HG03439 (cell line): ENCODE data around the gene NKD1.

Source experiments
- ATAC-seq: cut with Tn5 transposase; IDR thresholded peaks from one replicate; pipeline ENCODE4 v1.9.1; 2021; ENCODE audit warnings: mild to moderate bottlenecking, moderate library complexity; ENCODE audit not compliant: unreplicated experiment

NKD1 gene

DNA sequence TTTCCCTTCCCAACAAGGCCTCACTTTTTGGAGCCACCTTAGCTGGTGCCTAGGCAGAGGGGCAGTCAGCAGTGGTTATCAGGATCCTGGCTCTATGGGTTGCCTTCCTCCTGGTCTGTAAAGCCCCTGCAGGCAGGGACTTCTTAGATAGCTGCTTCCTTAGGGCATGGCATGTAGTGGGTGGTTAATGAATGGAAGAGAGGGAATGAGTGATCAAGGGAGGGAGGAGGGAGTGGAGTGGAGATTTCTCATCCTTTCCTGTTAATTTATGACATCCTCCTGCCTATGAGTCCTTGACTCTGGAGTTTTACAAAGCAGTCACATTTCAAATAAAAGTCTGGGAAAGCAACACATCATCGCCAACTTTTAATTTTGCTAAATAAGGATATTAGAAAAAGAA lies 92.2 kb downstream of the NKD1 start:
- ATAC-seq, result no peak

DNA sequence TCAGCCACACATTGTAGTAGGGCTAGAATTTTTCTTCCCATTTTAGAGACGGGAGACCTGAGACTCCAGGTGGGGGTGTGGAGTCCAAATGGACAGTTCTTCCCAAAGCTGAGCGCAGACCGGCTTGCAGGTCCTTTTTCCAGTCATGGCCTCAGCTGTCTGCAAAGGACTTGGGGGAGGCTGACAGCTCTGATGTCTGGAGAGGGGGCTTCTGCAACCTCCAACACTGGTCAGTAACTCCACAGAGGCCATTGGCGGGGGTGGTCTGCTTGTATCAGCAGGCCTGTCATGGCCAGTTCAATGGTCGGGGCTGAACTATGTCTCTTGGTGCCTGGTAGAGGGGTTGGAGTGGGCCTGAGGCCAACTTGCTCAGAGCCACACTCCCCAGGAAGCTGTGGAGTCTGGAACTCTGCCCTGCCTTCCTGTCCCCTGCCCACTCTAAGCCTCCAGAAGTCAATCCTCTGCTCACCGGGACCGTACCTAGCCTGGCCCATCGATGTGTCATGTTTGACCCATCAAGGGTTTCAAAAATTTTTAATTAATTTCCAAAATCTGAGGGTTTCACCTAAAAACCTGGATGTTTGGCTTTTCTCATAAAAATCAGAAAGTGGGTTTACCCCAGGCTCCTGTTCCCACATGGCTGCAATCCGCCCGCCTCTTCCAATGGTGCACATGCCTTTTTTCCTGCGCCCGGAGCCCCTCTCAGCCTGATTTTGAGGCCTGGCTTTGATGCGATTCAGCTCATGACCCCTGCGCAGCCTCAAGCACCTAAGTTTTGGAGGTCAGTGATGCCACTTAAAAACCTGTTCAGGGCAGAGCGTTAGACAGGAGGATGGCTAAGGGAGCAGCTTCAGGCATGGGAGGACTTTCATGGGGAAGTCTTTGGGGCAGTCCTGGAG lies 93.0 kb downstream of the NKD1 start:
- no peak for ATAC-seq

DNA sequence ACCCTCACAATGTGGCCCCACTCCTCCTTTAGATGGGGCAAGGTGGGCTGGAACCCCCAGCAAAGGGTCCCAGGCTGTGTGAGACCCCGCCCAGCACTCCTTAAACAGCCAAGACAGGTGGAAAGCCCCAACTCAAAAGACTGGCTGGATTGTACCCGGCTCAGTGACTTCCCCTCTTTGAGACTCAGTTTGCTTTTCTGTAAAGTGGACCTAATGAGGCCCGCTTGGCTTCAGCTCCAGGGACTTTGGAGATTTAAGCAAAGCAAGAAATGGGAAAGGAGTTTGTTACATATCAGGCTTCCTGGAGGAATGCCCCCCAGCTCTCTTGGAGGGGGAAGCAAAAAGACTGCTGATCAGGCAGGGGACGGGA lies 93.6 kb downstream of the NKD1 start:
- no peak for ATAC-seq

DNA sequence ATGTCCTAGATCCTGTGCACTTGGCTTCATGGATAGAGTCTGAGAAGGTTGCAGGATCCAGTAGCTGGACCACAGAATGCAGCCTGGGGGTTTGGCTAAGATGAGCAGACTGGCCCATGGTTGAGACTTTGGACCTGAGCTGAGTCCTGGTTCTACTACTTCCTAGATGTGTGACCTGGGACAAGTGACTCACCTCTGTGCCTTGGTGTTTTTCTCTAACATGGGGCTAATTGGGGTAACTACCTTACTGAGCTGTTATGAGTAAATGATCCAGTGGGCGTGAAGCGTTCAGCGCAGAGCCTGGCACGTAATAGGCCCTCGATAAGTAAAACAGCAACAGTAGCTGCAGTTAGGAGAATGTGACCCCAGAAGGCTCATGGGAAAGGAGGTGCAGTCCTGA lies 94.2 kb downstream of the NKD1 start:
- no peak for ATAC-seq

DNA sequence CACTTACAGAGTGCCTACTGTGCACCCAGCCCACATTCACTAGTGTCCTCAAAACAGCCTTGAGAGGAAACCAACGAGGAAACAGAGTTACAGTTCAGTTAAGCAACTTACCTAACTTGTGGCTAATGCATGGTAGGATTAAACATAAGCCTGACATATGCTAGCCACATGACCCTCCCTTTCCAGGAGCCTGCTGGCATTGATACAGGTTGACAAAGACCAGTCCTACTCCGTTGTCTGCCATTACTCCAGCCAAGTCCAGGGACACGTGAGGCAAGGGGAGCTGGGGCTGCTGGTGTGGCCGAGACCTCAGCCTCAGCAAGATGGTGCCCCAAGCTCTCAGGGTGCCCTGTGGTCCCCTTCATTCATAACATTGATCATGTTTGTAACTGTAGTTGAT lies 95.0 kb downstream of the NKD1 start:
- ATAC-seq, result no peak

DNA sequence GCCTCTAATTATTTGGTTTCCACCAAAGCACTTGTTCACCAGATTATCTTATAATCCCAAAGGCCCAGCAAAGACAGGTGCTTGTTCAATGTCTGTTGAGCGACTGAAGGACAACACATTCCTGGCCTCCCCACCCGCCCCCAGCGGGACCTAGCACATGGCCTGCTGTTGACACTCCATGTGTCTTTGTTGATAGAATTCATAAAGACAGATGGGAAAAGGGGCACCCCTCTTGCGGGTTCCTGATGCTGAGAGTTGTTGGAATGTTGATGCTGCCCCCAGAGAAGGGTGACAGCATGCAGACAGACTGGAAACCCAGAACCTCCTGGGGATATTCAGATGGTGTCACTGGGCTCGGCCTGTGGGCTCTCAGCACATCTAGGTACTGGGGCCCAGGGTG lies 96.0 kb downstream of the NKD1 start:
- no peak for ATAC-seq

DNA sequence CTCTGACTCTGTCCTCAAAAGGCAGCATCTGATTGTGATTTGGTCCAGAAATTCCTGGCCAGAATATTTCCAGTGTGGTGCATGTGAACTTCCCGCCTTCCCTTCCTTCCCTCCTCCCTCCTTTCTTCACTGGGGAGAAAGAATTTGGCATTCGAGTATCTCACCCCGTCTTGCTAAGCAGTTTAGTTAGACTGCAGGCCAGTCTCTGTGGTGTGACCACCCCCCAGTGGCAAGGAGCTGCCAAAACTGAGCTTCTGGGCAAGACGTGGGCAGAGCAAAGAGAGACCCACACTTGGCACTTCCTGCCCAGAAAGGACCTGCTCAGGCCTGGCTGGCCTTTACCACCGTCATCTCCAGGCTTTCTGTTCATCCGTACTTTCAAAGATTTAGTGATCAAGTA lies 96.5 kb downstream of the NKD1 start:
- ATAC-seq, result no peak

DNA sequence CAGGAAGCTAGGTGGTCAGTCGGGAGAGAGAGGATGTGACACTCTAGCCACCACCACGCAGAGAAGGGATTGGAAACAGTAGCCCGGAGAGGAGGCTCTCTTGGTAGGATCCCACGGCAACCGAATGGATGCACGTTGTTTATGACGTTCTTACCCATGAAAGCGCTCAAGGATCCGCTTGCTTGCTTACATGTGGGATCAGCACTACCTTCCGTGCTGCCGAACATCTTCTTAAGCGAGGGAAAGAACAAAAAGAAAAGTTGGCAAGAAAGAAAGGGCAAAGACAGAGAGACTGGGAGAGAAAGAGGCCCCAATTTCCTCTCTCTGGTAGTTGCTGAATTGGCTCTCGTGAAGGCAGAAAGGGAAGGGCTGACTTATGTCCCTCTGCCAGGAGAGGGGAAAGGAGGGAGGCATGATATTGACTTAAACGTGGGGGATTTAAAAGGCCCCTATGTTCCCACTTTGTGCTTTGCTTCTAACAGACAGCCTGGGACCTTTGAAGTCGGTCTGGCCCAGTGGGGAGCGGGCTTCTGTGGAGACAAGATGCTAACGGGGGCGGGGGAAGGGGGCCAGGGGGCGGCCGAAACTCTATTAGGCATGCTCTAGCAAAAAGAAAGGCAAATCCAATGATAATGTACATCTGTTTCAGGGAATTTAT lies 97.5 kb downstream of the NKD1 start:
- ATAC-seq, result no peak

DNA sequence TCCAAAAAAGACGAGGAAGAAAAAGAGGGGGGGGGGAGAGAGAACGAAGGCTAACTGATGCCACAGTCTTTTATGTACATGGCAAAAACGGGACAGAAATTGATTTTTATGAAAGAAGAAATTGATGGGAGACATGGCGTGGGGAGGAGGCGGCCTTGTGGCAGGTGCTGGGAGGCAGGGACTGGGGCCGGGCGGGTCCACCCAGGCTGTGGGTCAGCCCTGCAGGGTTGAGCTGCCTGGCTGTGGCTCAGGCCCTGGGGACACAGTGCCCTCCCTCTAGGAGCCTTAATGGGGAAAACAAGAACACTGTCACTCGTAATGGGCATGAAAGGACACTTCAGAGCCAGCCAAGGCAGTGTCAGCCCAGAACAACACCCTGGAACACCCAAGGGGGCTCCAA lies 98.1 kb downstream of the NKD1 start:
- no peak for ATAC-seq

DNA sequence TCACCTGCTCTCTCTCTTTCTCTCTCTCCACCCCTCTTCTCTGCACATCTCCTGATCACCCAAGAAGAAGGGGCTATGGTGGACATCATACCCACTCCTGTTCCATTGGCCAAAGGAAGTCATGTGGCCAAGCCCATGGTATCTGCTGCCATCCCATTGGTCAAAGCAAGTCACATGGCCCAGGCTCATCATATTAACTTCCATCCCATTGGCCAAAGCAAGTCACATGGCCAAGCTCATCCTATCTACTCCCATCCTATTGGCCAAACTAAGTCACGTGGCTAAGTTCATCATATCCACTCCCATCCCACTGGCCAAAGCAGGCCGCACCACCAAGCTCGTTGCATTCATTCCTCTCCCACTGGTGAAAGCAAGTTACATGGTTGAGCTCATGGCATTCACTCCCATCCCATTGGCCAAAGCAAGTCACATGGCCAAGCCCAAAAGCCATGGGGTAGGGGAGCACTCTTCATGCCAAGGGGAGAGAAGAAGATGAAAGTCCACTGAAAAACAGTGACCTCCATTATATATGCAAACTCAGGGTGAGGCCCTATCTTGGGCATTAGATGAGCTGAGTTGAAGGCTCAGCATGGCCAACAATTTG lies 103.7 kb downstream of the NKD1 start:
- no peak for ATAC-seq

DNA sequence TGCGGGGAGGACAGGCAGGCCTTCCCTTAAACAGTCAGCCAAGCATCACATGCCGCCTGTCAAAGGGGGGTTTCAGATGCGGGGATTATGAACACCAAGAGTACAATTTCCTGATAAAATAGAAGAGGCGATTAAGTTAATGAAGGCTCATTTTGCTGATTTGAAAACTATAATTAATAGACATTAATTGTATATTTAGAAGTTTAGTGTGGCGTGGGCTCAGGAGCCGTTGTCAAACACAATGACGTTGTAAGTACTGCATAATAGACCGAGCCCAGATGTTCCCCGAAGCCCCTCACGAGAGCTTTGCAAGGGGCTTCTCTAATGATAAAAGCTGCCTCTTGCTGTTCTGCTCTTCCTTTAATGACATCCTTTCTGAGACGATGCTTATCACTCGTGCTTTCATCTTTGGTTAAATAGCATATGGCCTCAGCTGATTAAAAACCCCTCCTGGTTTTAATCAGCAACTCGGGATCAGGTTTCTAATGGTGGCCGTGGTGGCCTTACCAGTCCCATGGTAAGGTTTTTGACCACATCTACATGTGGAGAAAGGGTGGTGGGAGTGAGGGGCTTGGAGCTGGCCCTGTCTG lies 104.7 kb downstream of the NKD1 start:
- ATAC-seq, result no peak

DNA sequence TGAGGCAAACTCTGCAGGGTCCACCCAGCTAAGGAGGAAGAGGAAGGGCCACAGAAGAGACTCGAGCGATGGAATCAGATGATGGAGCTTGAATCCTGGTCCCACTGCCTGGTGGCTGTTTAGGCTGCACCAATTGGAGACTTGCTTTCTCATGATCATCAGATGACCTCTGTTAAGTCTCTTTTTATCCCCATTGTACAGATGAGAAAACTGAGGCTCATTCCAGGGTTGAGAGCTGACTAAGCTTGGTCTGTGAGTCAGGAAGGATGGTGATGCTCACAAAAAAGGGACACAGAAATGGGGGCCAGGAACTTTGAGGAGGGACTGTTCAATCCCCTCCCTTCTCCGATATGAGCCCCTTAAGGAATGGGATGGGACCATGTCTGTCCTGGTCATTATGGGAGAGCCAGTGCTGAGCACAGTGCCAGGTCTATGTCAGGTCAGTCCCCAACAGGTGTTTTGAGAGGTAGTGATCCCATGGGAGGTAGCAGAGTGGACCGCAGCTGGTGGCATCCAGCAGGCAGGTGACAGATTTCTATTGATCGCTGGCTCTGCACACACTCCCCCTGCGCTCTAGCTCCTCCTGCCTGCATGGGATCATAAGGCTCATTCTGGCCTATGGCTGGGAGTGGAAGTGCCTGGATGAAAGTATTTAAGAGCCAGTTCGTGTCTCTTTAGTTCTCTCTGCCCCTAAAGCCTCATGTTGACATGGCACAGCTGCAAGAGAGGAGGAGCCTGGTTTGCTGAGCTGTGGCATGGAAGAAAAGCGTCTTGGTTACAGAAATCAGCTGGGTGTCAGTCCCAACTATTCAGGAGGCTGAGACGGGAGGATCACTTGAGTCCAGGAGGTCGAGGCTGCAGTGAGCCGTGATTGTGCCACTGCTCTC lies 105.7 kb downstream of the NKD1 start:
- ATAC-seq, result no peak

DNA sequence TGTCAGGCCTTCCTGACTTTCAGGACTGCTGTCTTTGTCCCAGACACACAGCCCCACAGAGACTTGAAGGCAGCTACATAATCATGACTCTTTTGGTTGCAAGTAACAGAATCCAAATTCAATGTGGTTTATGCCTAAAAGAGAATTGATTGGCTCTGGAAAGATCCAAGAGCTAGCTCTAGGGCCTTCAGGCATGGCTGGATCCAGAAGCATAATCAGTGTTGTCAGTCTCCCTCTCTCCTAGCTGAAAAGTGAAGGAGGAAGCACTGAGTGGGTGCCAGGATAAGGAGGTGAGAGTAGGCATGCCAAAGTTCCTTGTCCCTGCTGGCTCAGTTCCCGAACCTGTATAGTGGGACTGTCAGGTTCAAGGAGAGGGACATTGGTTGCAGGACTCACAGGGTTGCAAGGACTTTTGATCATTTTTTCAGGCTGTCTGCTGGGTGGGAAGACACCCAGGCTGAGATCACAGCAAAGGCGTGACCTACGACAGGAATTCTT lies 107.4 kb downstream of the NKD1 start:
- ATAC-seq, result no peak

DNA sequence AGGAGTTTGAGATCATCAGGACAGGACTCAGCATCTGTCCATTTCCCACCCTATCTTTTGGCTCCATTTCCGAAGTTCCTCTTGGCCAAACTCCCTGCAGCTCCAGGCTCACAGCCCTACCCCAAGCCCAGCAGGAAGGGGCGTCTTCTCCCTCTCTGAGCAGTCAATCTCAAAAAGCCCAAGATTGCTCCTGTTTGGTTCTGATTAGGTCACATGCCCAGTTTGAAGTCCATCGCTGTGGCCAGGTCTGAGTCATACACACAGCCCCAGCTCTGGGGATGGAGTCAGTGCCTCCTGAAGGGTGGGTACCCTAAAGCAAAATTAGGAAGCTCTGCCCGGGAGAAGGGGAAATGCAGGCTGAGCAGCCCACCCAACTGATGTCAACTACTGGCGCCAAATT lies 109.0 kb downstream of the NKD1 start:
- ATAC-seq, result no peak

DNA sequence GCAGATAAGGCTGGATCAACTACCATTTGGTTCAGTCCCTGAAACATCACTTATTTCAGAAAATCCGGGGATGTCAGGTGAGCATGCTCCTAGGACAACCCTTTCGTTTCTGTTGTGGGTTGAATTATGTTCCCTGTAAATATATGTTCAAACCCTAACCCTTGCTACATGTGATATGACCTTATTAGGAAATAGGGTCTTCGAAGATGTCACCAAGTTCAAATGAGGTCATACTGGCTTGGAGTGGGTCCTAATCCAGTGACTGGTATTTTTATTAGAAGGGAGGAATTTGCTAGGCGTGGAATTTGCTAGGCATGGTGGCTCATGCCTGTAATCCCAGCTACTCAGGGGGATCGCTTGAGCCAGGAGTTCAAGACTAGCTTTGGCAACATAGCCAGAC lies 111.6 kb downstream of the NKD1 start:
- no peak for ATAC-seq

DNA sequence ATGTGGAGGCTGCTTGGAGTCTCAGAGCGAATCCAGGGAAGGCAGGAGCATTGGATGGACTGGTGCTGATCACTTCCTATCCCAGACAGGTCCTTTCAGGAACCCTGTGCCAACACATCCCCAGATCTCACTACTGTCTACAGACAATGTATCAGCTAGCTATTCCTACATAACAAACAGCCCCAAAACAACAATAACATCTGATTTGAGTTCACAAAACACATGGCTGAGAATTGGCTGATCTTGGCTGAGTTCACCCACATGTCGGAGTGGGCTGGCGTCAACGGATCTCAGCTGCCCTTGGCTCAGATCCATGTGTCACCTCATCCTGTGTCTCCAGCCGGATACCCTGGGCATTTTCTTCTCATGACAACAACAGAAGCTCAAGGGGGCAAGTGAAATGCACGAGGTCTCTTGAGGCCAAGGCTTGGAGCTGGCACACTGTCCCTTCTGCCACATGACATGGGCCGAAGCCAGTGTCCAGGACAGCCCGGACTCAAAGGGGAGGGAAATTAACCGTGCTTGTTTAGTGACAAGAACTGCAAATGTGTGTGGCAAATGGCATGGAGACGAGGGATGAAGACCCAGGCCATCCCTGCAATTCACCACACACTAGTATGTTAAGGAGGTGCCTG lies 114.2 kb downstream of the NKD1 start:
- no peak for ATAC-seq

DNA sequence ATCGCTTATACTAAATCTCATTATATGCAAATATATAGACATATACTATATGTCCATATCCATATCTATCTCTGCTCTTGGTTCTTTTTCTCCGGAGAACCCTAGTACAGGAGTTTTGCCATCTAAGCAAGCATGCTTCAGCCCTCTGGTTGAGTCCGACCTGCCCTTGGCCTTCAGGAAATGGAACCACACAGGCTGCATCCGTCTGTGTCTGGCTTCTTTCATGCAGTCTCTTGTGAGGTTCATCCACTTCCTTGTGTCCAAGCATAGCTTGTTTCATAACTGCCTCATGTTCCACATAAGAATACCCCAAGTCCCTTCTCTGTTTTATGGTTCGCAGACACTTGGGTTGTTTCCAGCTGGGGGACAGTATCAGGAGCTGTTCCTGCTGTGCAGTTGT lies 116.1 kb downstream of the NKD1 start:
- ATAC-seq, result no peak

DNA sequence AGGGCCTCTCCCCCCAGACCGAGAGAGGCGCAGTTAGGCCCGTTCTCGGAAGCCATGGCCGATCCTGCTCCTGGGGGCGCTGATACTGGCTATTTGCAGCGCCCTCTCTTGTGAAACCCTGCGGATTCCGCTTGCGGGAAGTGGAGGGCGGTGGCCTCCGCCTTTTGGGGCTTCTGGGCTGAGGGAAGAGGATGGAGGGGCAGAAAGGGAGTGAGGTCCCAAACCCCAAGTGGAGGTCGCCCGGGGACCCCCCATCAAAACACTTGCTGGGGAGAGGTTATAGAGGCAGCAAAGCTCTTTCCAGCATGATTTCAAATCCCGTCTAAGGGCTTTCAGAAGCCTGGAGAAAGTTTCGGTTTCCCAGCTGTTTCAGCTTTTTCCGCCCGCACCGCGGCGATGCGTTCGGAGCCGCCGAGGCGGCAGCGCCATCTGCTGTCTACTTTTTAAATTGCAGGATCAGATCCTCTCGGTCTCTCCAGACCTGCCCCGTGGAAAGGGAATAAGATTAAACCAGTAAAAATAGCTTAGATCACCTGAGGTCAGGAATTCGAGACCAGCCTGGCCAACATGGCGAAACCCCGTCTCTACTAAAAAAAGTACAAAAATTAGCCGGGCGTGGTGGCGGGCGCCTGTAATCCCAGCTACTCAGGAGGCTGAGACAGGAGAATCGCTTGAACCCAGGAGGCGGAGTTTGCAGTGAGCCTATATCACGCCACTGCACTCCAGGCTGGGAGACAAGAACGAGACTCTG lies 117.1 kb downstream of the NKD1 start:
- ATAC-seq, result no peak
